GM19395 (cell line): ENCODE results near the gene SLC30A5.

Experiments used
- ATAC-seq: cut with Tn5 transposase; IDR thresholded peaks from one replicate; pipeline ENCODE4 v1.9.1; 2021; ENCODE audit warnings: mild to moderate bottlenecking, moderate library complexity; ENCODE audit not compliant: unreplicated experiment

SLC30A5 gene

DNA sequence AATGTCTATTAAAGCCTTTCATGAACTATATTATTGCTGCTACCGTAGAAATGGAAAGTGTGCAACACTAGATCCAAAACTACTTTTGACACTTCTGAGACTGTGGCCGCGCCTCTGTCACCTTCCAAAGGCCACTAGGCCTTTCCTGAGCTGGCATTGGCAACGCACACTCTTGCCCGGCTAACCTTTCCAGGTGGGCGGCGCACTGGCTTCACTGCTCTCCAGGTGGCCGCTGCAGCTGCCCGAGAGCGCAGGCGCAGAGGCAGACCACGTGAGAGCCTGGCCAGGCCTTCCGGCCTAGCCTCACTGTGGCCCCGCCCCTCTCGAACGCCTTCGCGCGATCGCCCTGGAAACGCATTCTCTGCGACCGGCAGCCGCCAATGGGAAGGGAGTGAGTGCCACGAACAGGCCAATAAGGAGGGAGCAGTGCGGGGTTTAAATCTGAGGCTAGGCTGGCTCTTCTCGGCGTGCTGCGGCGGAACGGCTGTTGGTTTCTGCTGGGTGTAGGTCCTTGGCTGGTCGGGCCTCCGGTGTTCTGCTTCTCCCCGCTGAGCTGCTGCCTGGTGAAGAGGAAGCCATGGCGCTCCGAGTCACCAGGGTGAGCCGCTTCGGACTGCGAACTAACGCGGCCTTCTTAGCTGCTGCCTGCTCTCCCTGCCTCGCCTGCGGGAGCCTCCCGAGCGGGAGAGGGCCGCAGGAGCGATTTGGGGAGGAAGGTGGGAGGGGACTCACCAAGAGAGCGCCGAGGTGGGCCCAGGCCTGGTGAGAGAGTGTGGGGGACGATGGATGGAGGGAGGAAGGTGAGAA lies 73.1 kb downstream of the SLC30A5 start, which contains the start of gene CCNB1:
Gene CCNB1, plus strand, starts transcription at position 465 of the 807 bp plus-strand sequence. Its CDS starts 113 bp downstream, at position 578.
- peak; percentile 99 for ATAC-seq

DNA sequence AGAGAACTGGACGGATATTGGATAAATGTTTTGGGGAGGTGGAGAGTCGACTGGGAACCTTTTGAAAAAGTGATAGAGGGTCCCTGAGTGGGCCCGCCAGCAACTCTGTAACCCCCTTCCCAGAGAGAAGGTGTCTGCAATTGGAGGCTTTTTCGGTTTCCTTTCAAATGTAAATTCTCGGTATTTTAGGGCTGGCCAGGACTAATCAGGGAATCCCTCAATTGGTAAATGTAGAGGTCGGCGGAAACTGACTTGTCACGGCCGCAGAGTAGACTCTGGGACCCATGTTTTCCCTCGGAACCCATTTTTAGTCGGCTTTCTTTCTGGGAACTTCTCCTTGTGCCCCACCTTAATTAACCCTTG lies 73.7 kb downstream of the SLC30A5 start:
- ATAC-seq, result peak; percentile 2

DNA sequence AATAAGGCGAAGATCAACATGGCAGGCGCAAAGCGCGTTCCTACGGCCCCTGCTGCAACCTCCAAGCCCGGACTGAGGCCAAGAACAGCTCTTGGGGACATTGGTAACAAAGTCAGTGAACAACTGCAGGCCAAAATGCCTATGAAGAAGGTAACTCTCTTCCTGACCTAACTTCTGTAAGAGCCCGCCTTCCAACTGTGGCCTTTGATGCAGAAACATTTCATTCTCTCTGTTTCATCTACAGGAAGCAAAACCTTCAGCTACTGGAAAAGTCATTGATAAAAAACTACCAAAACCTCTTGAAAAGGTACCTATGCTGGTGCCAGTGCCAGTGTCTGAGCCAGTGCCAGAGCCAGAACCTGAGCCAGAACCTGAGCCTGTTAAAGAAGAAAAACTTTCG lies 74.1 kb downstream of the SLC30A5 start:
- ATAC-seq, result no peak

DNA sequence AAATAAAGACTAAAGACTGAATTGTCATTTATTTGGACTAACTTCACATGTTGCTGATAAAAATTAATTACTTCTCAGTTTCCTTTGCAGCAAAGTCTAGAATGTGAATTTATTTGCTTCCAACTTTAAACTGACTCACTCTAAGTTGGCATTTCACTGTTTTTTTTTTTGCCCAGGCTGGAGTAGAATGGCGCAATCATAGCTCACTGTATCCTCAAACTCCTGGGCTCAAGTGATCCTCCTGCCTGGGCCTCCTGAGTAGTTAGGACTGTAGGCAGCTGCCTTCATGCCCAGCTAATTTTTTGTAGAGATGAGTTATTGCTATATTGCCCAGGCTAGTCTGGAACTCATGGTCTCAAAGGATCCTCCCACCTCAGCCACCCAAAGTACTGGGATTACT lies 76.7 kb downstream of the SLC30A5 start:
- no peak for ATAC-seq

DNA sequence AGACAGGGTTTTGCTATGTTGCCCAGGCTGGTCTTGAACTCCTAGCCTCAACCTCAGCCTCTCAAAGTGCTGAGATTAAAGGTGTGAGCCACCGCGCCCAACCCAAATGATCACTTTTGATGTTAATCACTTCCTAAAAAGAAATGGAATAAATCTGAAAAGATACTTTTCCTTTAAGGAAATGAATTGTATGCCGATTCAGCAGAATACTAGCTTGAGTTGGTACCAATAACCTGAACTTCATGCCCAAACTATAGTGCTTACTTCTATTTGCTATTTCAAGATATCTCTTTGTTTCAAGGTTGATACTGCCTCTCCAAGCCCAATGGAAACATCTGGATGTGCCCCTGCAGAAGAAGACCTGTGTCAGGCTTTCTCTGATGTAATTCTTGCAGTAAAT lies 77.2 kb downstream of the SLC30A5 start:
- no peak for ATAC-seq
